HepG2 (cell line): Measurements from ENCODE around the gene HLA-DMB. TPM values are rescaled to one million over a fixed set of nuclear protein-coding genes. Genes with fewer than 3 reads are reported as not detected.

Source experiments
- CHCHD3 ChIP-seq: sonication (generic); formaldehyde crosslinking; IDR thresholded peaks from 2 replicates; pipeline ENCODE4 v1.8.0; 2022; ENCODE audit warnings: mild to moderate bottlenecking, missing genetic modification reagents, moderate library complexity
- DRAP1 ChIP-seq: IDR thresholded peaks from 2 replicates; pipeline ENCODE4 v1.6.1; 2016; ENCODE audit warnings: missing genetic modification reagents, missing compliant biosample characterization
- RBM39 ChIP-seq: fragments of 200-400 bp; formaldehyde crosslinking; IDR thresholded peaks from one replicate; pipeline ENCODE4 v1.6.1; 2018; ENCODE audit warnings: antibody characterized with exemption, mild to moderate bottlenecking, low read depth, low read length; ENCODE audit not compliant: poor library complexity, severe bottlenecking
- REXO4 ChIP-seq: sonication (generic); formaldehyde crosslinking; IDR thresholded peaks from 2 replicates; pipeline ENCODE4 v1.8.0; 2022; ENCODE audit warnings: missing genetic modification reagents, mild to moderate bottlenecking, borderline replicate concordance
- TEAD3 ChIP-seq: optimal IDR thresholded peaks from 2 replicates; pipeline ENCODE3; 2016; ENCODE audit warnings: borderline replicate concordance
- TRIM24 ChIP-seq: sonication (generic); formaldehyde crosslinking; IDR thresholded peaks from 2 replicates; pipeline ENCODE4 v1.8.0; 2022; ENCODE audit warnings: mild to moderate bottlenecking, missing genetic modification reagents
- ZFYVE20 ChIP-seq: sonication (generic); formaldehyde crosslinking; IDR thresholded peaks from 2 replicates; pipeline ENCODE4 v1.8.0; 2023; ENCODE audit warnings: low read depth, mild to moderate bottlenecking, moderate library complexity, missing genetic modification reagents, borderline replicate concordance
- ZNF121 ChIP-seq: sonication (generic); formaldehyde crosslinking; IDR thresholded peaks from 2 replicates; pipeline ENCODE4 v1.5.0; 2020; ENCODE audit warnings: mild to moderate bottlenecking, missing genetic modification reagents
- ZNF580 ChIP-seq: IDR thresholded peaks from 2 replicates; pipeline ENCODE4 v1.6.1; 2016; ENCODE audit warnings: low read depth, borderline replicate concordance
- ZNF607 ChIP-seq: sonication (generic); formaldehyde crosslinking; IDR thresholded peaks from 2 replicates; pipeline ENCODE4 v1.5.1; 2020; ENCODE audit warnings: missing genetic modification reagents, mild to moderate bottlenecking, borderline replicate concordance
- ZNF775 ChIP-seq: sonication (generic); formaldehyde crosslinking; IDR thresholded peaks from 2 replicates; pipeline ENCODE4 v1.4.0; 2020; ENCODE audit warnings: missing genetic modification reagents, mild to moderate bottlenecking, moderate library complexity, borderline replicate concordance
- ZNF781 ChIP-seq: sonication (generic); formaldehyde crosslinking; IDR thresholded peaks from 2 replicates; pipeline ENCODE4 v1.5.1; 2020; ENCODE audit warnings: borderline replicate concordance, mild to moderate bottlenecking, missing genetic modification reagents; ENCODE audit errors: not compliant biosample characterization
- polyA plus RNA-seq, 8 experiments: library from polyadenylated mRNA; depleted of rRNA in 3 of 8; stranded (reverse) in 7 of 8; unstranded in 1 of 8; fragments of >200 nt; fragmentation: Illumina TruSeq in 4 of 8; extraction: Trizol in 4 of 8; gene quantifications; 2 replicates each; pipeline versions ENCODE4 v1.2.1 to v1.2.3, GENCODE V29; 2011 to 2016; ENCODE audit warnings: low read depth in 4 of 8, missing spikeins in 1 of 8, mixed read lengths in 1 of 8; ENCODE audit not compliant: insufficient read depth in 1 of 8
- total RNA-seq, 5 experiments: library from RNA; depleted of rRNA; stranded (reverse); fragments of >200 nt; fragmentation: Illumina TruSeq; extraction: Trizol; gene quantifications; 2 replicates each; pipeline ENCODE4 v1.2.3, GENCODE V29; 2016; ENCODE audit warnings: low read depth in 1 of 5
- TF ChIP-seq, protein P1 (sequence below): IDR thresholded peaks from 2 replicates; pipeline ENCODE4 v1.6.1; 2012; ENCODE audit warnings: low read depth, low read length, improper control_type of control experiment
- TF ChIP-seq, protein P2 (sequence below): sonication (generic); formaldehyde crosslinking; IDR thresholded peaks from 2 replicates; pipeline ENCODE4 v1.4.0; 2020; ENCODE audit warnings: mild to moderate bottlenecking, missing genetic modification reagents
- TF ChIP-seq, protein P3 (sequence below): sonication (generic); formaldehyde crosslinking; IDR thresholded peaks from 2 replicates; pipeline ENCODE4 v1.4.0; 2020; ENCODE audit warnings: missing genetic modification reagents
- TF ChIP-seq, protein P4 (sequence below): sonication (generic); formaldehyde crosslinking; conservative IDR thresholded peaks from 2 replicates; pipeline ENCODE4 v1.4.0; 2020; ENCODE audit warnings: missing genetic modification reagents

Gene HLA-DMB
- total and polyA plus RNA-seq, 2 of the 13 experiments (the other 11 are each of a cell fraction or from before 2014, with no cell fraction given): not detected

GRCh38 chr6:32971581-32972352, 30.9 kb upstream of the HLA-DMB start (continued):
- TF ChIP-seq ZFYVE20 (CRISPR knock-in tag) (no peak), DRAP1 (CRISPR knock-in tag) (peak; percentile 99), TRIM24 (CRISPR knock-in tag) (no peak), ZNF607 (CRISPR knock-in tag) (peak; percentile 56), ZNF775 (CRISPR knock-in tag) (no peak), RBM39 (peak; percentile 99), ZNF121 (CRISPR knock-in tag) (peak; percentile 25; the same call in 1 of the 2 replicates), ZNF781 (no peak), ZNF580 (no peak; the same call in 1 of the 2 replicates), TEAD3 (CRISPR knock-in tag) (peak; percentile 47), CHCHD3 (no peak), REXO4 (CRISPR knock-in tag) (no peak)
- TF ChIP-seq, protein P1, sequence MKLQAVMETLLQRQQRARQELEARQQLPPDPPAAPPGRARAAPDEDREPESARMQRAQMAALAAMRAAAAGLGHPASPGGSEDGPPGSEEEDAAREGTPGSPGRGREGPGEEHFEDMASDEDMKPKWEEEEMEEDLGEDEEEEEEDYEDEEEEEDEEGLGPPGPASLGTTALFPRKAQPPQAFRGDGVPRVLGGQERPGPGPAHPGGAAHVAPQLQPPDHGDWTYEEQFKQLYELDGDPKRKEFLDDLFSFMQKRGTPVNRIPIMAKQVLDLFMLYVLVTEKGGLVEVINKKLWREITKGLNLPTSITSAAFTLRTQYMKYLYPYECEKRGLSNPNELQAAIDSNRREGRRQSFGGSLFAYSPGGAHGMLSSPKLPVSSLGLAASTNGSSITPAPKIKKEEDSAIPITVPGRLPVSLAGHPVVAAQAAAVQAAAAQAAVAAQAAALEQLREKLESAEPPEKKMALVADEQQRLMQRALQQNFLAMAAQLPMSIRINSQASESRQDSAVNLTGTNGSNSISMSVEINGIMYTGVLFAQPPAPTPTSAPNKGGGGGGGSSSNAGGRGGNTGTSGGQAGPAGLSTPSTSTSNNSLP: peak; percentile 28; the same call in 1 of the 2 replicates
- TF ChIP-seq, protein P2, sequence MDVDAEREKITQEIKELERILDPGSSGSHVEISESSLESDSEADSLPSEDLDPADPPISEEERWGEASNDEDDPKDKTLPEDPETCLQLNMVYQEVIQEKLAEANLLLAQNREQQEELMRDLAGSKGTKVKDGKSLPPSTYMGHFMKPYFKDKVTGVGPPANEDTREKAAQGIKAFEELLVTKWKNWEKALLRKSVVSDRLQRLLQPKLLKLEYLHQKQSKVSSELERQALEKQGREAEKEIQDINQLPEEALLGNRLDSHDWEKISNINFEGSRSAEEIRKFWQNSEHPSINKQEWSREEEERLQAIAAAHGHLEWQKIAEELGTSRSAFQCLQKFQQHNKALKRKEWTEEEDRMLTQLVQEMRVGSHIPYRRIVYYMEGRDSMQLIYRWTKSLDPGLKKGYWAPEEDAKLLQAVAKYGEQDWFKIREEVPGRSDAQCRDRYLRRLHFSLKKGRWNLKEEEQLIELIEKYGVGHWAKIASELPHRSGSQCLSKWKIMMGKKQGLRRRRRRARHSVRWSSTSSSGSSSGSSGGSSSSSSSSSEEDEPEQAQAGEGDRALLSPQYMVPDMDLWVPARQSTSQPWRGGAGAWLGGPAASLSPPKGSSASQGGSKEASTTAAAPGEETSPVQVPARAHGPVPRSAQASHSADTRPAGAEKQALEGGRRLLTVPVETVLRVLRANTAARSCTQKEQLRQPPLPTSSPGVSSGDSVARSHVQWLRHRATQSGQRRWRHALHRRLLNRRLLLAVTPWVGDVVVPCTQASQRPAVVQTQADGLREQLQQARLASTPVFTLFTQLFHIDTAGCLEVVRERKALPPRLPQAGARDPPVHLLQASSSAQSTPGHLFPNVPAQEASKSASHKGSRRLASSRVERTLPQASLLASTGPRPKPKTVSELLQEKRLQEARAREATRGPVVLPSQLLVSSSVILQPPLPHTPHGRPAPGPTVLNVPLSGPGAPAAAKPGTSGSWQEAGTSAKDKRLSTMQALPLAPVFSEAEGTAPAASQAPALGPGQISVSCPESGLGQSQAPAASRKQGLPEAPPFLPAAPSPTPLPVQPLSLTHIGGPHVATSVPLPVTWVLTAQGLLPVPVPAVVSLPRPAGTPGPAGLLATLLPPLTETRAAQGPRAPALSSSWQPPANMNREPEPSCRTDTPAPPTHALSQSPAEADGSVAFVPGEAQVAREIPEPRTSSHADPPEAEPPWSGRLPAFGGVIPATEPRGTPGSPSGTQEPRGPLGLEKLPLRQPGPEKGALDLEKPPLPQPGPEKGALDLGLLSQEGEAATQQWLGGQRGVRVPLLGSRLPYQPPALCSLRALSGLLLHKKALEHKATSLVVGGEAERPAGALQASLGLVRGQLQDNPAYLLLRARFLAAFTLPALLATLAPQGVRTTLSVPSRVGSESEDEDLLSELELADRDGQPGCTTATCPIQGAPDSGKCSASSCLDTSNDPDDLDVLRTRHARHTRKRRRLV: 0 out of 2 replicates have a peak, but pooled peaks have one; percentile 43
- TF ChIP-seq, protein P3, sequence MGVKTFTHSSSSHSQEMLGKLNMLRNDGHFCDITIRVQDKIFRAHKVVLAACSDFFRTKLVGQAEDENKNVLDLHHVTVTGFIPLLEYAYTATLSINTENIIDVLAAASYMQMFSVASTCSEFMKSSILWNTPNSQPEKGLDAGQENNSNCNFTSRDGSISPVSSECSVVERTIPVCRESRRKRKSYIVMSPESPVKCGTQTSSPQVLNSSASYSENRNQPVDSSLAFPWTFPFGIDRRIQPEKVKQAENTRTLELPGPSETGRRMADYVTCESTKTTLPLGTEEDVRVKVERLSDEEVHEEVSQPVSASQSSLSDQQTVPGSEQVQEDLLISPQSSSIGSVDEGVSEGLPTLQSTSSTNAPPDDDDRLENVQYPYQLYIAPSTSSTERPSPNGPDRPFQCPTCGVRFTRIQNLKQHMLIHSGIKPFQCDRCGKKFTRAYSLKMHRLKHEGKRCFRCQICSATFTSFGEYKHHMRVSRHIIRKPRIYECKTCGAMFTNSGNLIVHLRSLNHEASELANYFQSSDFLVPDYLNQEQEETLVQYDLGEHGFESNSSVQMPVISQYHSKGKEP (CRISPR knock-in tag): peak; percentile 71; the same call in 1 of the 2 replicates
- TF ChIP-seq, protein P4, sequence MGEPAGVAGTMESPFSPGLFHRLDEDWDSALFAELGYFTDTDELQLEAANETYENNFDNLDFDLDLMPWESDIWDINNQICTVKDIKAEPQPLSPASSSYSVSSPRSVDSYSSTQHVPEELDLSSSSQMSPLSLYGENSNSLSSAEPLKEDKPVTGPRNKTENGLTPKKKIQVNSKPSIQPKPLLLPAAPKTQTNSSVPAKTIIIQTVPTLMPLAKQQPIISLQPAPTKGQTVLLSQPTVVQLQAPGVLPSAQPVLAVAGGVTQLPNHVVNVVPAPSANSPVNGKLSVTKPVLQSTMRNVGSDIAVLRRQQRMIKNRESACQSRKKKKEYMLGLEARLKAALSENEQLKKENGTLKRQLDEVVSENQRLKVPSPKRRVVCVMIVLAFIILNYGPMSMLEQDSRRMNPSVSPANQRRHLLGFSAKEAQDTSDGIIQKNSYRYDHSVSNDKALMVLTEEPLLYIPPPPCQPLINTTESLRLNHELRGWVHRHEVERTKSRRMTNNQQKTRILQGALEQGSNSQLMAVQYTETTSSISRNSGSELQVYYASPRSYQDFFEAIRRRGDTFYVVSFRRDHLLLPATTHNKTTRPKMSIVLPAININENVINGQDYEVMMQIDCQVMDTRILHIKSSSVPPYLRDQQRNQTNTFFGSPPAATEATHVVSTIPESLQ (CRISPR knock-in tag): peak; percentile 73; the same call in 1 of the 2 replicates
